GM19328 (cell line): ENCODE measurements around the gene KBTBD13.
"Not testable (repeated sequence)": the region's sequence is repeated elsewhere in the genome, so short reads cannot be mapped to it uniquely, and the experiment has no call there.

Experiments
- ATAC-seq: cut with Tn5 transposase; IDR thresholded peaks from one replicate; pipeline ENCODE4 v1.9.1; 2021; ENCODE audit warnings: mild to moderate bottlenecking, moderate library complexity; ENCODE audit not compliant: unreplicated experiment

The KBTBD13 gene

GRCh38 chr15:65076486-65077290, at the start of gene KBTBD13:
TSS of gene KBTBD13 (plus strand) at chr15:65076746. CDS start at chr15:65076816, 70 bp downstream.
- no peak for ATAC-seq

- no peak for ATAC-seq
These were observed 49.8 kb upstream of the KBTBD13 start for GRCh38 chr15:65026756-65027155.

- no peak for ATAC-seq
These were observed 49.0 kb upstream of the KBTBD13 start for GRCh38 chr15:65027593-65027992.

GRCh38 chr15:65028338-65028737, 48.2 kb upstream of the KBTBD13 start:
- no peak for ATAC-seq

- ATAC-seq, result peak; percentile 69
These were observed 47.4 kb upstream of the KBTBD13 start, which contains the start of gene MTFMT for GRCh38 chr15:65028921-65029735. TSS of gene MTFMT (minus strand) at chr15:65029639. CDS start at chr15:65029613, 26 bp downstream.

- ATAC-seq, result no peak
These were observed 46.8 kb upstream of the KBTBD13 start for GRCh38 chr15:65029736-65030208.

- ATAC-seq, result no peak
These were observed 43.6 kb upstream of the KBTBD13 start for GRCh38 chr15:65032801-65033537.

GRCh38 chr15:65033659-65034269, 42.8 kb upstream of the KBTBD13 start:
- no peak for ATAC-seq

- no peak for ATAC-seq
These were observed 41.8 kb upstream of the KBTBD13 start for GRCh38 chr15:65034719-65035118.

- ATAC-seq, result no peak
These were observed 39.2 kb upstream of the KBTBD13 start for GRCh38 chr15:65037309-65037708.

GRCh38 chr15:65038428-65038827, 38.1 kb upstream of the KBTBD13 start:
- no peak for ATAC-seq

GRCh38 chr15:65038836-65039235, 37.7 kb upstream of the KBTBD13 start:
- ATAC-seq, result no peak

GRCh38 chr15:65040461-65040860, 36.1 kb upstream of the KBTBD13 start:
- ATAC-seq, result no peak

GRCh38 chr15:65041787-65042186, 34.8 kb upstream of the KBTBD13 start:
- no peak for ATAC-seq

GRCh38 chr15:65042776-65043327, 33.7 kb upstream of the KBTBD13 start:
- no peak for ATAC-seq

- ATAC-seq, result not testable (repeated sequence)
These were observed 32.3 kb upstream of the KBTBD13 start for GRCh38 chr15:65044218-65044617.

GRCh38 chr15:65044724-65045481, 31.6 kb upstream of the KBTBD13 start, which contains the start of gene SLC51B:
TSS of gene SLC51B (plus strand) at chr15:65045387. CDS start at chr15:65050005, 4,618 bp downstream.
- no peak for ATAC-seq

GRCh38 chr15:65048241-65048640, 28.3 kb upstream of the KBTBD13 start:
- no peak for ATAC-seq

GRCh38 chr15:65049418-65049840, 27.1 kb upstream of the KBTBD13 start:
- ATAC-seq, result peak; percentile 82
